OCI-LY3 (cell line): ENCODE measurements around the gene PPBP.

Experiments
- H2AFZ ChIP-seq: fragments of 200-600, 300-600 bp; shearing (Covaris generic); 2 replicates; pipeline ENCODE4 v1.6.0; 2014; ENCODE audit warnings: antibody characterized with exemption, low read depth, low read length
- H3K27ac ChIP-seq: fragments of 200-600, 300-600 bp; sonication (generic); 2 replicates; pipeline ENCODE4 v1.5.1; 2014; ENCODE audit warnings: mild to moderate bottlenecking, low read length, moderate library complexity, mixed read lengths
- H3K27me3 ChIP-seq: fragments of 200-600, 300-600 bp; sonication (generic); 2 replicates; pipeline ENCODE4 v1.6.1; 2014; ENCODE audit warnings: low read depth, low read length, mixed read lengths
- H3K36me3 ChIP-seq: fragments of 200-600, 300-600 bp; sonication (generic); replicated peaks from 2 replicates; pipeline ENCODE3; 2014; ENCODE audit warnings: low read depth, low read length, mixed read lengths
- H3K4me1 ChIP-seq: fragments of 300-600, 200-600 bp; sonication (generic); 2 replicates; pipeline ENCODE4 v1.6.1; 2014; ENCODE audit warnings: low read length, mixed read lengths
- H3K4me2 ChIP-seq: fragments of 200-600, 300-600 bp; sonication (generic); 2 replicates; pipeline ENCODE4 v1.6.1; 2014; ENCODE audit warnings: low read length, mixed read lengths
- H3K4me3 ChIP-seq: fragments of 300-600, 200-600 bp; sonication (generic); 2 replicates; pipeline ENCODE4 v1.5.1; 2014; ENCODE audit warnings: antibody characterized with exemption, mild to moderate bottlenecking, low read length, moderate library complexity
- H3K79me2 ChIP-seq: fragments of 300-600, 200-600 bp; shearing (Covaris generic); 2 replicates; pipeline ENCODE4 v1.6.1; 2014; ENCODE audit warnings: mild to moderate bottlenecking, low read length, mixed read lengths
- H3K9ac ChIP-seq: fragments of 300-600, 200-600 bp; shearing (Covaris generic); 2 replicates; pipeline ENCODE4 v1.6.0; 2014; ENCODE audit warnings: mild to moderate bottlenecking, low read length, moderate library complexity
- H3K9me3 ChIP-seq: fragments of 200-600, 300-600 bp; shearing (Covaris generic); 2 replicates; pipeline ENCODE4 v1.6.1; 2014; ENCODE audit warnings: low read length, mixed read lengths; ENCODE audit not compliant: insufficient read depth
- H4K20me1 ChIP-seq: fragments of 200-600, 300-600 bp; sonication (generic); 2 replicates; pipeline ENCODE4 v1.6.1; 2016; ENCODE audit warnings: low read length, mixed read lengths; ENCODE audit not compliant: insufficient read depth
- CTCF ChIP-seq: fragments of 200-600, 300-600 bp; sonication (generic); IDR thresholded peaks from 2 replicates; pipeline ENCODE4 v1.5.1; 2014; ENCODE audit warnings: antibody characterized with exemption, low read length, low read depth
- EZH2phosphoT487 ChIP-seq: fragments of 200-600 bp; shearing (Covaris generic); IDR thresholded peaks from 2 replicates; pipeline ENCODE4 v1.6.1; 2018; ENCODE audit warnings: antibody characterized with exemption, mixed run types, low read depth

PPBP gene

GRCh38 chr4:74000301-74000700, 12.3 kb upstream of the PPBP start:
- no peaks in the 10 kb centered on the region for H3K27me3 ChIP-seq
- H3K4me1 ChIP-seq = no peaks in the 10 kb centered on the region
- no peaks in the 10 kb centered on the region for H3K79me2 ChIP-seq
- no peak for TF ChIP-seq CTCF
- TF ChIP-seq EZH2phosphoT487 = no peak
- no peaks in the 10 kb centered on the region for H3K36me3 ChIP-seq
- no peak overlapping the region for H3K4me3 ChIP-seq
- H3K4me2 ChIP-seq = no peak overlapping the region
- H3K9ac ChIP-seq = no peak overlapping the region
- H4K20me1 ChIP-seq = no peaks in the 10 kb centered on the region
- H3K9me3 ChIP-seq = no peaks in the 10 kb centered on the region
- no peak overlapping the region for H2AFZ ChIP-seq
- no peak overlapping the region for H3K27ac ChIP-seq

GRCh38 chr4:73998040-73999011, 10.3 kb upstream of the PPBP start, which contains the start of gene CXCL5:
CXCL5 (minus strand) TSS chr4:73998677; CDS start chr4:73998581, 96 bp downstream.
- TF ChIP-seq CTCF (no peak), EZH2phosphoT487 (no peak)
- Histone ChIP-seq H3K27me3 (no peaks in the 10 kb centered on the region), H4K20me1 (no peaks in the 10 kb centered on the region), H3K9me3 (no peaks in the 10 kb centered on the region), H3K27ac (no peak within 1 kb of the TSS), H3K9ac (no peak within 1 kb of the TSS), H3K79me2 (no peaks in the 10 kb centered on the region), H3K4me3 (no peak within 1 kb of the TSS), H3K4me1 (no peaks in the 10 kb centered on the region), H3K4me2 (no peak within 1 kb of the TSS), H2AFZ (no peak within 1 kb of the TSS), H3K36me3 (no peaks in the 10 kb centered on the region)

- H3K9ac ChIP-seq = no peak overlapping the region
- H3K4me2 ChIP-seq = no peak overlapping the region
- H3K36me3 ChIP-seq = no peaks in the 10 kb centered on the region
- no peaks in the 10 kb centered on the region for H4K20me1 ChIP-seq
- H3K9me3 ChIP-seq = no peaks in the 10 kb centered on the region
- no peak overlapping the region for H3K4me3 ChIP-seq
- no peaks in the 10 kb centered on the region for H3K27me3 ChIP-seq
- no peak overlapping the region for H3K27ac ChIP-seq
- no peaks in the 10 kb centered on the region for H3K4me1 ChIP-seq
- no peak for TF ChIP-seq EZH2phosphoT487
- TF ChIP-seq CTCF = no peak
- H3K79me2 ChIP-seq = no peaks in the 10 kb centered on the region
- H2AFZ ChIP-seq = no peak overlapping the region
These were observed 4.1 kb upstream of the PPBP start for GRCh38 chr4:73992050-73992449.

- Histone ChIP-seq H3K27me3 (no peaks in the 10 kb centered on the region), H3K9ac (no peak overlapping the region), H3K9me3 (no peaks in the 10 kb centered on the region), H3K4me2 (no peak overlapping the region), H4K20me1 (no peaks in the 10 kb centered on the region), H3K36me3 (no peaks in the 10 kb centered on the region), H3K27ac (no peak overlapping the region), H3K4me1 (no peaks in the 10 kb centered on the region), H3K4me3 (no peak overlapping the region), H2AFZ (no peak overlapping the region), H3K79me2 (no peaks in the 10 kb centered on the region)
- TF ChIP-seq CTCF = no peak
- TF ChIP-seq EZH2phosphoT487 = no peak
These were observed 3.7 kb upstream of the PPBP start for GRCh38 chr4:73991742-73992000.
